HepG2 (cell line): ENCODE results near the gene CNR2. TPM values are rescaled to one million over a fixed set of nuclear protein-coding genes. Genes with fewer than 3 reads are reported as not detected.

Experiments
- ATAC-seq: fragments of 200-7000 bp; cut with Tn5 transposase; 3 replicates; pipeline ENCODE4 v1.9.1; 2020; ENCODE audit warnings: mild to moderate bottlenecking, moderate library complexity
- BruUV-seq: library from RNA; stranded (reverse); fragments of 400-500 nt; replicated peaks from 2 replicates; lab custom pipeline; 2021; lab: Mats Ljungman, UMichigan
- CTCF ChIA-PET: fragments of 300-600 bp; formaldehyde crosslinking; extraction: SDS; loops from one replicate; lab custom pipeline; 2021; ENCODE audit warnings: low total read pairs, inconsistent platforms, low intra/inter-chr PET ratio; lab: Yijun Ruan, JAX
- POLR2A ChIA-PET: fragments of 350-600 bp; sonication (Branson Sonifier 250); formaldehyde crosslinking; loops from one replicate; lab custom pipeline; 2020; ENCODE audit warnings: antibody characterized with exemption, inconsistent platforms; lab: Yijun Ruan, JAX
- DNase-seq: peaks from one replicate; pipeline ENCODE4 v3.0.0-alpha.2; 2015; ENCODE audit warnings: low spot score
- FAIRE-seq: peaks from 3 replicates; lab custom pipeline; 2011; peaks lifted over from hg19 to GRCh38; lab: Jason Lieb, UNC
- H2AFZ ChIP-seq: one replicate; pipeline ENCODE4 v1.6.1; 2011; ENCODE audit warnings: low read length, inconsistent platforms
- H3K27ac ChIP-seq: fragments of 300-600 bp; 3 replicates; pipeline ENCODE4 v1.8.0; 2011; ENCODE audit warnings: mixed run types, mild to moderate bottlenecking, mixed read lengths, low read length, inconsistent platforms; ENCODE audit not compliant: insufficient read depth; ENCODE audit errors: extremely low read length
- H3K27me3 ChIP-seq, 2 experiments: fragments of 200-600 bp in 1 of 2; 2 replicates in 1 of 2; 3 replicates in 1 of 2; pipeline versions ENCODE4 v1.6.0 to v1.8.0; 2011; ENCODE audit warnings: low read length in 2 of 2, mild to moderate bottlenecking in 2 of 2, moderate library complexity in 2 of 2, inconsistent platforms in 1 of 2; ENCODE audit not compliant: insufficient read depth in 2 of 2, control insufficient read depth in 1 of 2
- H3K36me3 ChIP-seq, 2 experiments: fragments of 200-600 bp in 1 of 2; replicated peaks in 1 of 2; 2 replicates in 1 of 2; 3 replicates in 1 of 2; pipeline versions ENCODE4 v1.5.1 to v1.8.0; 2011; ENCODE audit warnings: low read length in 2 of 2, inconsistent platforms in 1 of 2; ENCODE audit not compliant: insufficient read depth in 2 of 2, control insufficient read depth in 1 of 2
- H3K4me1 ChIP-seq: 2 replicates; pipeline ENCODE4 v1.5.1; 2012; ENCODE audit warnings: low read length, inconsistent platforms; ENCODE audit not compliant: insufficient read depth
- H3K4me2 ChIP-seq: 2 replicates; pipeline ENCODE4 v1.6.0; 2011; ENCODE audit warnings: low read depth, low read length, inconsistent platforms
- H3K4me3 ChIP-seq, 3 experiments: fragments of 200-600 bp in 1 of 3; sonication (generic), shearing (Covaris generic) in 1 of 3; replicated peaks in 1 of 3; 2 replicates each; pipeline ENCODE4 v1.5.1; 2011 to 2016; ENCODE audit warnings: low read length in 3 of 3, inconsistent platforms in 2 of 3, low read depth in 2 of 3, mild to moderate bottlenecking in 2 of 3, control low read depth in 1 of 3, mixed read lengths in 1 of 3; ENCODE audit not compliant: insufficient read depth in 1 of 3
- H3K79me2 ChIP-seq: one replicate; pipeline ENCODE4 v1.6.1; 2011; ENCODE audit warnings: low read length, inconsistent platforms; ENCODE audit not compliant: insufficient read depth
- H3K9ac ChIP-seq: 2 replicates; pipeline ENCODE4 v1.6.0; 2011; ENCODE audit warnings: mild to moderate bottlenecking, low read depth, low read length, inconsistent platforms; ENCODE audit not compliant: insufficient read depth
- H3K9me3 ChIP-seq: 2 replicates; pipeline ENCODE4 v1.5.1; 2012; ENCODE audit warnings: mild to moderate bottlenecking, low read length
- H4K20me1 ChIP-seq: 2 replicates; pipeline ENCODE4 v1.6.0; 2011; ENCODE audit warnings: inconsistent platforms, mild to moderate bottlenecking, low read length, moderate library complexity; ENCODE audit not compliant: insufficient read depth
- AHR ChIP-seq: IDR thresholded peaks from 2 replicates; pipeline ENCODE4 v1.6.1; 2018; ENCODE audit warnings: missing genetic modification reagents, missing compliant biosample characterization
- FOXJ3 ChIP-seq: sonication (generic); formaldehyde crosslinking; IDR thresholded peaks from 2 replicates; pipeline ENCODE4 v1.4.0; 2020; ENCODE audit warnings: missing genetic modification reagents, mild to moderate bottlenecking, borderline replicate concordance
- ZNF33B ChIP-seq: sonication (generic); formaldehyde crosslinking; IDR thresholded peaks from 2 replicates; pipeline ENCODE4 v1.5.1; 2020; ENCODE audit warnings: mild to moderate bottlenecking, missing genetic modification reagents
- ZNF720 ChIP-seq: sonication (generic); formaldehyde crosslinking; IDR thresholded peaks from 2 replicates; pipeline ENCODE4 v1.4.0; 2020; ENCODE audit warnings: missing genetic modification reagents
- WGBS: methylation state at CpG from one replicate; pipeline ENCODE4 v1.1.6; 2017; ENCODE audit warnings: low lambda C conversion rate; 5-methylcytosine and 5-hydroxymethylcytosine counted together
- in situ Hi-C: cut with HindIII; loops from 2 replicates; pipeline ENCODE4 v1.10.0; 2017; ENCODE audit warnings: low pct_unique_long_range_greater_than_20kb; ENCODE audit not compliant: extremely low pct_ligation_motif_present
- intact Hi-C: fragments of 100-400 bp; cut with micrococcal nuclease; formaldehyde crosslinking; loops from one replicate; pipeline ENCODE4 v1.10.0; 2022; ENCODE audit not compliant: unreplicated experiment
- polyA plus RNA-seq, 8 experiments: library from polyadenylated mRNA; depleted of rRNA in 3 of 8; stranded (reverse) in 7 of 8; unstranded in 1 of 8; fragments of >200 nt; fragmentation: Illumina TruSeq in 4 of 8; extraction: Trizol in 4 of 8; gene quantifications; 2 replicates each; pipeline versions ENCODE4 v1.2.1 to v1.2.3, GENCODE V29; 2011 to 2016; ENCODE audit warnings: low read depth in 4 of 8, missing spikeins in 1 of 8, mixed read lengths in 1 of 8; ENCODE audit not compliant: insufficient read depth in 1 of 8
- total RNA-seq, 5 experiments: library from RNA; depleted of rRNA; stranded (reverse); fragments of >200 nt; fragmentation: Illumina TruSeq; extraction: Trizol; gene quantifications; 2 replicates each; pipeline ENCODE4 v1.2.3, GENCODE V29; 2016; ENCODE audit warnings: low read depth in 1 of 5
- TF ChIP-seq, protein P1 (sequence below): IDR thresholded peaks from 2 replicates; pipeline ENCODE4 v1.6.1; 2016; ENCODE audit warnings: low read depth, missing genetic modification reagents, missing compliant biosample characterization
- TF ChIP-seq, protein P2 (sequence below), 2 experiments: sonication (generic) in 1 of 2; formaldehyde crosslinking in 1 of 2; IDR thresholded peaks; 2 replicates each; pipeline versions ENCODE4 v1.4.0 to v1.6.1; 2016 to 2020; ENCODE audit warnings: borderline replicate concordance in 1 of 2, low read depth in 1 of 2, mild to moderate bottlenecking in 1 of 2, missing genetic modification reagents in 1 of 2

CNR2 gene
- total and polyA plus RNA-seq, 2 of the 13 experiments (the other 11 are each of a cell fraction or from before 2014, with no cell fraction given) = not detected

DNA sequence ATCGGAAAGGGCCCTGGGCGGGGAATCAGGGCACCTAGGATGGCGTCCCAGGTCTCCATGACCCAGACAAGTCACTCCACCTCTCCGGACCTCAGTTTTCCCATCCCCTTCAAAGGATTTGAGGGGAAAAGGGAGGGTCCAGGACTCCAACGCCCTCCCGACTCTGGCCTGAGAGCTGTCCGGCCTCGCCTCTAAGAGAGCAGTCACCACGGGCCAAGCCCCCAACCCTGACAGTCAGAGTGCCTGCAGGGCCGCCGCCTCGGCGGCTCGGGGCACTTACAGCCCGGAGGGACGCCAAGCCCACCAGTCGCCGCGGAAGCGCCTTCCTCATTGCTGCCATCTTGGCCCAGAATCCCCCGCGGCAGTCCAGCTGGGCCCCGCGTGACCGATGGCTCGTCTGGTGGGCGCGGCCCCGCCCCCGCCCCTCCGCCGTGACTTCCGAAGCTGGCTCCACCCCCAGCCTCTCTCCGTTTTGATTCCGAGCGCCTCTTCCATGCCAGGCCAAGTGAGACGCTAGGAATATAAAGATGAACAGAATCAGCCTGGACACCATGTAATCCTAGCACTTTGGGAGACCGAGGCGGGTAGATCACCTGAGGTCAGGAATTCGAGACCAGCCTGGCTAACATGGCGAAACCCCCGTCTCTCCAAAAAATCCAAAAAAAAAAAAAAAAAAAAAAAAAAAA, 87.9 kb downstream of the CNR2 start, which contains the start of gene HMGCL:
TSS of gene HMGCL (minus strand) at position 354 of the 686 bp plus-strand sequence. CDS start at position 340, 14 bp downstream.
- DNase-seq (peak; percentile 80), ATAC-seq (peak; percentile 94), FAIRE-seq (peak; percentile 18)
- POLR2A ChIA-PET = interaction anchor here (0.6 to 5.2 kb wide), 29 partner anchors 13 to 481 kb away, joined by 3 to 71 read pairs (median 4); partner anchors contain the start of genes ELOA, GALE, HNRNPR and LYPLA2
- no peaks in the 10 kb centered on the region for H3K9me3 ChIP-seq
- H3K4me2 ChIP-seq = peak within 1 kb of the TSS; percentile 89
- H3K27ac ChIP-seq = peak within 1 kb of the TSS; percentile 99
- H3K27me3 ChIP-seq = no peaks in the 10 kb centered on the region; a peak in 1 of 5 replicates
- intact Hi-C loops = no loop called here
- no peaks in the 10 kb centered on the region for H3K36me3 ChIP-seq
- no peaks in the 10 kb centered on the region for H4K20me1 ChIP-seq
- H3K9ac ChIP-seq = peak within 1 kb of the TSS; percentile 100
- CTCF ChIA-PET = interaction anchor here (0.8 kb wide), 1 partner anchor 43 kb away, joined by 3 read pairs; the partner anchor contains the start of gene FUCA1
- 2% methylated on average over 12 of the region's 42 CpGs for WGBS
- in situ Hi-C loops = no loop called here
- peaks cover 24% of the 10 kb centered on the region for H3K4me1 ChIP-seq
- TSS peak; percentile 92 for BruUV-seq
- H3K79me2 ChIP-seq = peaks cover 14% of the 10 kb centered on the region
- H2AFZ ChIP-seq = peak within 1 kb of the TSS; percentile 84
- H3K4me3 ChIP-seq = peak within 1 kb of the TSS; percentile 90 to 100 (median 99)
- TF ChIP-seq ZNF720 (CRISPR knock-in tag) (no peak), ZNF33B (CRISPR knock-in tag) (no peak), AHR (CRISPR knock-in tag) (peak; percentile 86; the same call in 1 of the 2 replicates), FOXJ3 (CRISPR knock-in tag) (no peak)
- TF ChIP-seq, protein P1, sequence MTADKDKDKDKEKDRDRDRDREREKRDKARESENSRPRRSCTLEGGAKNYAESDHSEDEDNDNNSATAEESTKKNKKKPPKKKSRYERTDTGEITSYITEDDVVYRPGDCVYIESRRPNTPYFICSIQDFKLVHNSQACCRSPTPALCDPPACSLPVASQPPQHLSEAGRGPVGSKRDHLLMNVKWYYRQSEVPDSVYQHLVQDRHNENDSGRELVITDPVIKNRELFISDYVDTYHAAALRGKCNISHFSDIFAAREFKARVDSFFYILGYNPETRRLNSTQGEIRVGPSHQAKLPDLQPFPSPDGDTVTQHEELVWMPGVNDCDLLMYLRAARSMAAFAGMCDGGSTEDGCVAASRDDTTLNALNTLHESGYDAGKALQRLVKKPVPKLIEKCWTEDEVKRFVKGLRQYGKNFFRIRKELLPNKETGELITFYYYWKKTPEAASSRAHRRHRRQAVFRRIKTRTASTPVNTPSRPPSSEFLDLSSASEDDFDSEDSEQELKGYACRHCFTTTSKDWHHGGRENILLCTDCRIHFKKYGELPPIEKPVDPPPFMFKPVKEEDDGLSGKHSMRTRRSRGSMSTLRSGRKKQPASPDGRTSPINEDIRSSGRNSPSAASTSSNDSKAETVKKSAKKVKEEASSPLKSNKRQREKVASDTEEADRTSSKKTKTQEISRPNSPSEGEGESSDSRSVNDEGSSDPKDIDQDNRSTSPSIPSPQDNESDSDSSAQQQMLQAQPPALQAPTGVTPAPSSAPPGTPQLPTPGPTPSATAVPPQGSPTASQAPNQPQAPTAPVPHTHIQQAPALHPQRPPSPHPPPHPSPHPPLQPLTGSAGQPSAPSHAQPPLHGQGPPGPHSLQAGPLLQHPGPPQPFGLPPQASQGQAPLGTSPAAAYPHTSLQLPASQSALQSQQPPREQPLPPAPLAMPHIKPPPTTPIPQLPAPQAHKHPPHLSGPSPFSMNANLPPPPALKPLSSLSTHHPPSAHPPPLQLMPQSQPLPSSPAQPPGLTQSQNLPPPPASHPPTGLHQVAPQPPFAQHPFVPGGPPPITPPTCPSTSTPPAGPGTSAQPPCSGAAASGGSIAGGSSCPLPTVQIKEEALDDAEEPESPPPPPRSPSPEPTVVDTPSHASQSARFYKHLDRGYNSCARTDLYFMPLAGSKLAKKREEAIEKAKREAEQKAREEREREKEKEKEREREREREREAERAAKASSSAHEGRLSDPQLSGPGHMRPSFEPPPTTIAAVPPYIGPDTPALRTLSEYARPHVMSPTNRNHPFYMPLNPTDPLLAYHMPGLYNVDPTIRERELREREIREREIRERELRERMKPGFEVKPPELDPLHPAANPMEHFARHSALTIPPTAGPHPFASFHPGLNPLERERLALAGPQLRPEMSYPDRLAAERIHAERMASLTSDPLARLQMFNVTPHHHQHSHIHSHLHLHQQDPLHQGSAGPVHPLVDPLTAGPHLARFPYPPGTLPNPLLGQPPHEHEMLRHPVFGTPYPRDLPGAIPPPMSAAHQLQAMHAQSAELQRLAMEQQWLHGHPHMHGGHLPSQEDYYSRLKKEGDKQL (CRISPR knock-in tag) = 0 out of 2 replicates have a peak, but pooled peaks have one; percentile 40
- TF ChIP-seq, protein P2, sequence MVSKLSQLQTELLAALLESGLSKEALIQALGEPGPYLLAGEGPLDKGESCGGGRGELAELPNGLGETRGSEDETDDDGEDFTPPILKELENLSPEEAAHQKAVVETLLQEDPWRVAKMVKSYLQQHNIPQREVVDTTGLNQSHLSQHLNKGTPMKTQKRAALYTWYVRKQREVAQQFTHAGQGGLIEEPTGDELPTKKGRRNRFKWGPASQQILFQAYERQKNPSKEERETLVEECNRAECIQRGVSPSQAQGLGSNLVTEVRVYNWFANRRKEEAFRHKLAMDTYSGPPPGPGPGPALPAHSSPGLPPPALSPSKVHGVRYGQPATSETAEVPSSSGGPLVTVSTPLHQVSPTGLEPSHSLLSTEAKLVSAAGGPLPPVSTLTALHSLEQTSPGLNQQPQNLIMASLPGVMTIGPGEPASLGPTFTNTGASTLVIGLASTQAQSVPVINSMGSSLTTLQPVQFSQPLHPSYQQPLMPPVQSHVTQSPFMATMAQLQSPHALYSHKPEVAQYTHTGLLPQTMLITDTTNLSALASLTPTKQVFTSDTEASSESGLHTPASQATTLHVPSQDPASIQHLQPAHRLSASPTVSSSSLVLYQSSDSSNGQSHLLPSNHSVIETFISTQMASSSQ (IDR thresholded peaks at IDR 0.05; ENCODE audit: low read depth) = no peak
- TF ChIP-seq, protein P2 (CRISPR knock-in tag; IDR thresholded peaks at IDR 0.05; ENCODE audit: borderline replicate concordance) = peak; percentile 62; the same call in 1 of the 2 replicates
